ENCODE data around the gene RPS25. TPM values are rescaled to one million over a fixed set of nuclear protein-coding genes. Genes with fewer than 3 reads are reported as not detected.
"Not testable (repeated sequence)": the region's sequence is repeated elsewhere in the genome, so short reads cannot be mapped to it uniquely, and the experiment has no call there.

RPS25 gene
- total RNA-seq, result 1,000 to 10,000 TPM; 1,893 to 1,917 TPM

GRCh38 chr11:119018074-119018938 lies at the start of gene RPS25, which contains the start of gene TRAPPC4:
Gene RPS25 (minus strand): TSS chr11:119018343. CDS start chr11:119018284, 59 bp downstream.
Gene TRAPPC4 (plus strand): TSS chr11:119018766. CDS start chr11:119018796, 30 bp downstream.
- Mint-ChIP-seq H3K36me3 (ENCODE audit: insufficient read depth in 2 of 2) (peaks cover 21 to 40% of the 10 kb centered on the region in 2 donors), H3K4me3 (peak within 1 kb of the TSS; percentile 96 to 98), H3K9me3 (no peaks in the 10 kb centered on the region), H3K4me1 (ENCODE audit: low read depth) (peaks cover 61% of the 10 kb centered on the region), H3K27ac (peak within 1 kb of the TSS; percentile 99), H3K27me3 (ENCODE audit: low read depth) (no peaks in the 10 kb centered on the region)
- peak; percentile 94 to 97 for DNase-seq
- peak; percentile 92 for ATAC-seq (replicated peaks in 1 of 2)

DNA sequence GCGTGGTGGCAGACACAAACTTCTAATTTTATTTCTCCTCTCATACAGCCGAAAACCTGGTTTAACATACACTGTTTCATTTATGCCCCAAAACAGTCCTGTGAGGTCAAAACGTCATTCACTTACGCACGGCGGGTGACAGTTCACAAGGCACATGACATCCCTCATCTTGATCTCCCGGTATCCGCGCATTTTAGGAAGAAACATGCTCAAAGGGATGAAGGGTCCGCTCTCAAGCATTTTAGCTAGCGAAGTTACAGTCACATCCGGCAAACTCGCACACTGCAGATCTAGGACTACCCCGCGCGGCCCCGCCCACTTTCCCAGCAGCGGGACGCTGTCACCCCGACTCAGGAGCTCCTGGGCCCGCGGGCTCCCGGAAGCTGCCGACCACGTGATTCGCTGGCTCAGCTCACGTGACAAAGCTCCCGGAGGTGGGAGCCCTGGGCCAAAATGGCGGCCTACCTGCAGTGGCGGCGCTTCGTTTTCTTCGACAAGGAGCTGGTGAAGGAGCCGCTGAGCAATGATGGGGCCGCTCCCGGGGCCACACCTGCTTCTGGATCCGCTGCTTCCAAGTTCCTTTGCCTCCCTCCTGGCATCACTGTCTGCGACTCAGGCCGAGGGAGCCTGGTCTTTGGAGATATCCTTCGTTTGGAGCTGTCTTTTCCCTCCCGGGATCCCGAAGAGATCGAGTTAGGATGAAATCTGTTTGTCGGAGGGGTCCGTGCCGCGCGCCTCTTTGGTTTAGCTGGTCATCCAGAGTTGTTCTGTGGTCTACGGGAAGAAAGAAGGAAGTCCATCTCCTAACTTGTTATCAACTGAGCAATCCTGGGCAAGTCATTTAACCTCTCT lies 49.5 kb upstream of the RPS25 start, which contains the start of gene VPS11:
Gene VPS11 (plus strand): TSS at position 448 of the 852 bp plus-strand sequence. CDS start 6 bp downstream, at position 454.
- Mint-ChIP-seq H3K9me3 (no peaks in the 10 kb centered on the region), H3K4me3 (peak within 1 kb of the TSS; percentile 95 to 99), H3K4me1 (ENCODE audit: low read depth) (peaks cover 43% of the 10 kb centered on the region), H3K27me3 (ENCODE audit: low read depth) (no peaks in the 10 kb centered on the region), H3K36me3 (ENCODE audit: insufficient read depth in 2 of 2) (peaks cover 0 to 2% of the 10 kb centered on the region in 2 donors), H3K27ac (peak within 1 kb of the TSS; percentile 99)
- peak; percentile 99 for ATAC-seq (replicated peaks in 1 of 2)
- DNase-seq, result peak; percentile 98 to 99

DNA sequence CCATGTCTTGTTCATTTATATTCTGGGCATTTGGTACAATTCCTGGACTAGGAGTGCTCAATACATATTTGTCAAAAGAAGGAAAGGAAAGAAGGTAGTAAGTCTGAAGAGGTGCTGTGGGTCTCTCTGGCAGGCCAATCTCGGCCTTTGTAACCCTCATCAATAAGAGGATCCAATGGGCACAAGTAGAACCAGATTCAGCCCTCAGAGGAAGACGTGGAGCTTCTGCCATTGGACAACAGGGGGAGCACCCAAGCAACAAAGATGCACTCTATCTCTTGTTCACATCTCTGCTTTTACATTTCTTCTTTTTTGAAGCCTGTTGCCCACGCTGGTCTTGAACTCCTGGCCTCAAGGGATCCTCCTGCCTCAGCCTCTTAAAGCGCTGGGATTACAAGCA lies 47.2 kb upstream of the RPS25 start:
- peak overlapping the region in 1 of 2 donors; percentile 65 for H3K4me3 Mint-ChIP-seq
- peaks cover 43% of the 10 kb centered on the region for H3K4me1 Mint-ChIP-seq (ENCODE audit: low read depth)
- peak; percentile 55 for DNase-seq
- no peaks in the 10 kb centered on the region for H3K27me3 Mint-ChIP-seq (ENCODE audit: low read depth)
- no peaks in the 10 kb centered on the region for H3K9me3 Mint-ChIP-seq
- peak overlapping the region; percentile 20 for H3K27ac Mint-ChIP-seq
- peaks cover 0 to 2% of the 10 kb centered on the region in 2 donors for H3K36me3 Mint-ChIP-seq (ENCODE audit: insufficient read depth in 2 of 2)
- peak in 1 of 2 donors; percentile 22 for ATAC-seq (replicated peaks in 1 of 2)

GRCh38 chr11:119062779-119063178 lies 44.6 kb upstream of the RPS25 start:
- no peaks in the 10 kb centered on the region for H3K36me3 Mint-ChIP-seq (ENCODE audit: insufficient read depth in 2 of 2)

GRCh38 chr11:119061256-119061655 lies 43.1 kb upstream of the RPS25 start:
- ATAC-seq (replicated peaks in 1 of 2) (no peak), DNase-seq (no peak)
- Mint-ChIP-seq H3K4me1 (ENCODE audit: low read depth) (peaks cover 37% of the 10 kb centered on the region), H3K36me3 (ENCODE audit: insufficient read depth in 2 of 2) (peaks cover 0 to 2% of the 10 kb centered on the region in 2 donors), H3K27ac (no peak overlapping the region), H3K27me3 (ENCODE audit: low read depth) (no peaks in the 10 kb centered on the region), H3K9me3 (no peaks in the 10 kb centered on the region), H3K4me3 (no peak overlapping the region)

More at GRCh38 chr11:119062779-119063178, 44.6 kb upstream of the RPS25 start:
- Mint-ChIP-seq H3K27ac (no peak overlapping the region), H3K4me3 (no peak overlapping the region), H3K4me1 (ENCODE audit: low read depth) (peaks cover 43% of the 10 kb centered on the region), H3K27me3 (ENCODE audit: low read depth) (no peaks in the 10 kb centered on the region), H3K9me3 (no peaks in the 10 kb centered on the region)
- no peak for DNase-seq
- ATAC-seq (replicated peaks in 1 of 2), result no peak

- DNase-seq; H3K27ac Mint-ChIP-seq; H3K4me3 Mint-ChIP-seq; ATAC-seq (replicated peaks in 1 of 2); H3K9me3 Mint-ChIP-seq; H3K27me3 Mint-ChIP-seq (ENCODE audit: low read depth); H3K36me3 Mint-ChIP-seq (ENCODE audit: insufficient read depth in 2 of 2): not testable (repeated sequence)
- peaks cover 39% of the 10 kb centered on the region for H3K4me1 Mint-ChIP-seq (ENCODE audit: low read depth)
Measured at GRCh38 chr11:119059128-119059527, 41.0 kb upstream of the RPS25 start.

GRCh38 chr11:119057000-119057769 lies 39.0 kb upstream of the RPS25 start, which contains the start of gene HYOU1:
Gene HYOU1 (minus strand): TSS chr11:119057205. CDS start chr11:119056160, 1,045 bp downstream.
- H3K4me1 Mint-ChIP-seq (ENCODE audit: low read depth), result peaks cover 50% of the 10 kb centered on the region

DNA sequence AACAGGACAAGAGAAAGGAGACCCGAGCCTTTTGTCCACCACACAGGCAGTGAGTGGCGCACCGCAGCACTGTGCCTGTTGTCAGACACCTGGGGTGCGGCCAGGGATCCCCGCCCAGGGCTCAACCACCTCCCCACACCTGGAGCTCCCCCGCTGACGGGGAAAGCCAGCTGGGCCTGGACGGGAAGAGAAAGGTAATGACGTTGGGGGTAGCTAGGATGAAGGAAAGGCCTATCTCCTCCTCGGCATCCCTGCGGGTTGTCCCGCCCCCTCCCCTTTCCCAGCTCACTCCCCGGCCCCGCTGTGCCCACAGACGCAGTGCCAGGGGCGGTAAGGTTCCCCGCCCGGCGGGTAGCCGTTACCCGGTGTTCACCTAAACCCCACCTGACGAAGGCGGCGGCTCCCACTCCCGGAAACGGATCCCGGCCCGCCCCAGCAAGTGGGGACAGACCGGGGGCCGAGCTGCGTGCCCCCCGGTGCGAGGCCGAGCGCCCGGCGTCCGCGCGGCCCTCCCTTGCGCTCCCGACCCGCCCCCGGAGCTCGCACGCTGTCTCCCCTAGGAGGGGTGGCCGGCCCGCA lies 38.4 kb upstream of the RPS25 start:
- Mint-ChIP-seq H3K9me3 (no peaks in the 10 kb centered on the region), H3K36me3 (ENCODE audit: insufficient read depth in 2 of 2) (peaks cover 16 to 29% of the 10 kb centered on the region in 2 donors), H3K4me1 (ENCODE audit: low read depth) (peaks cover 55% of the 10 kb centered on the region), H3K27ac (peak overlapping the region; percentile 95), H3K4me3 (peak overlapping the region; percentile 97 to 99), H3K27me3 (ENCODE audit: low read depth) (no peaks in the 10 kb centered on the region)
- DNase-seq, result peak; percentile 44 to 51
- ATAC-seq (replicated peaks in 1 of 2), result peak; percentile 2 to 3

More at GRCh38 chr11:119057000-119057769, 39.0 kb upstream of the RPS25 start, which contains the start of gene HYOU1:
- Mint-ChIP-seq H3K9me3 (no peaks in the 10 kb centered on the region), H3K27ac (peak within 1 kb of the TSS; percentile 95), H3K4me3 (peak within 1 kb of the TSS; percentile 97 to 99), H3K27me3 (ENCODE audit: low read depth) (no peaks in the 10 kb centered on the region), H3K36me3 (ENCODE audit: insufficient read depth in 2 of 2) (peaks cover 16 to 26% of the 10 kb centered on the region in 2 donors)
- DNase-seq, result peak; percentile 99 to 100
- peak; percentile 95 for ATAC-seq (replicated peaks in 1 of 2)

GRCh38 chr11:119055901-119056300 lies 37.8 kb upstream of the RPS25 start:
- Mint-ChIP-seq H3K4me3 (peak overlapping the region; percentile 97 to 99), H3K36me3 (ENCODE audit: insufficient read depth in 2 of 2) (peaks cover 16 to 32% of the 10 kb centered on the region in 2 donors), H3K27me3 (ENCODE audit: low read depth) (no peaks in the 10 kb centered on the region), H3K9me3 (no peaks in the 10 kb centered on the region), H3K27ac (peak overlapping the region; percentile 86), H3K4me1 (ENCODE audit: low read depth) (peaks cover 61% of the 10 kb centered on the region)
- DNase-seq (peak in 1 of 2 donors; percentile 20), ATAC-seq (replicated peaks in 1 of 2) (no peak)

DNA sequence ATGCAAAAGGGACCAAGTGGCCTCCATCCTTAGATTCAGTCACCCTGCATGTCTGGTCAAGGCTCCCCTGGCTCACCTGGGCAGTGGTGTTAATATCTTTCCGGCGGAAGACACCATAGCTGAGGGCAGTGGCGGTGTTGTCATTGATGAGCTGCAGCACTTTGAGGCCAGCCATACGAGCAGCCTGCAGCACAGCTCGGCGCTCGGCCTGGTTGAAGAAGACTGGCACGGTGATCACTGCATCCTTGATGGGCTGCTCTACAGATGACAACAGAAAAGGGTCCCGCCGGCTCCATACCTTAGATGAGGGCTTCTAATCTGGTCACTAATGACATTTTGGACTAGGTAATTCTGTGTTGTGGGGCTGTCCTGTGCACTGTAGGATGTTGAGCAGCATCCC lies 36.3 kb upstream of the RPS25 start:
- Mint-ChIP-seq H3K4me3 (peak overlapping the region in 1 of 2 donors; percentile 55), H3K27ac (no peak overlapping the region), H3K36me3 (ENCODE audit: insufficient read depth in 2 of 2) (peaks cover 16 to 39% of the 10 kb centered on the region in 2 donors), H3K4me1 (ENCODE audit: low read depth) (peaks cover 67% of the 10 kb centered on the region), H3K9me3 (no peaks in the 10 kb centered on the region), H3K27me3 (ENCODE audit: low read depth) (no peaks in the 10 kb centered on the region)
- ATAC-seq (replicated peaks in 1 of 2) (no peak), DNase-seq (no peak)

GRCh38 chr11:119052163-119052814 lies 34.1 kb upstream of the RPS25 start:
- H3K27ac Mint-ChIP-seq, result peak overlapping the region; percentile 20
- no peaks in the 10 kb centered on the region for H3K27me3 Mint-ChIP-seq (ENCODE audit: low read depth)
- H3K4me1 Mint-ChIP-seq (ENCODE audit: low read depth), result peaks cover 68% of the 10 kb centered on the region
- H3K36me3 Mint-ChIP-seq (ENCODE audit: insufficient read depth in 2 of 2), result peaks cover 18 to 47% of the 10 kb centered on the region in 2 donors
- DNase-seq, result no peak
- H3K9me3 Mint-ChIP-seq, result no peaks in the 10 kb centered on the region
- ATAC-seq (replicated peaks in 1 of 2), result no peak
- peak overlapping the region; percentile 23 to 33 for H3K4me3 Mint-ChIP-seq

Data from activated T-cell treated with anti-CD3 and anti-CD28 coated beads, Interleukin-2, amount 50 U/mL, for 72 hours (primary cell).